T-helper 1 cell (primary cell): ENCODE results near the gene STXBP6.

Experiments
- DNase-seq, 5 donors: peaks; one replicate each; pipeline ENCODE4 v3.0.0-alpha.2; 2012 to 2020

The STXBP6 gene

DNA sequence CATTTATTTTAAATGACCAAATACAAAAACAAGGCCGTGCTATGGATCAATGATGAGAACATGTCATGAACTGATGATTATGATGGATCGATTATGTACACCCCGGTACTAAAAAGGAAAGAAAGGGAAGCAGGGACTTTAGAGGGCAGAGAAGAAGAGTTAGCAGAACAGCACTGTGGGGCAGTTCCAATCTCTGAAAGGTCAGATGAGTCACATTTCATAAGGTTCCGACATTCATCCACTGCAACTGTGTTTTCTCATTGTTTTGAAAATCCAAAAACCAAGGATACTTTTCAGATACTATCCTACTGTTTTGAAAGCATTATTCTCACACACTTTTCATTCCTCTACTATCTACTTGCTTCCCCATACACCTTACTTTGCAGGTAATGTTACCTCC, 169.3 kb downstream of the STXBP6 start:
- DNase-seq = no peak

GRCh38 chr14:24879661-24880386, 170.1 kb downstream of the STXBP6 start:
- DNase-seq = no peak

GRCh38 chr14:24876996-24877395, 173.0 kb downstream of the STXBP6 start:
- DNase-seq = no peak

DNA sequence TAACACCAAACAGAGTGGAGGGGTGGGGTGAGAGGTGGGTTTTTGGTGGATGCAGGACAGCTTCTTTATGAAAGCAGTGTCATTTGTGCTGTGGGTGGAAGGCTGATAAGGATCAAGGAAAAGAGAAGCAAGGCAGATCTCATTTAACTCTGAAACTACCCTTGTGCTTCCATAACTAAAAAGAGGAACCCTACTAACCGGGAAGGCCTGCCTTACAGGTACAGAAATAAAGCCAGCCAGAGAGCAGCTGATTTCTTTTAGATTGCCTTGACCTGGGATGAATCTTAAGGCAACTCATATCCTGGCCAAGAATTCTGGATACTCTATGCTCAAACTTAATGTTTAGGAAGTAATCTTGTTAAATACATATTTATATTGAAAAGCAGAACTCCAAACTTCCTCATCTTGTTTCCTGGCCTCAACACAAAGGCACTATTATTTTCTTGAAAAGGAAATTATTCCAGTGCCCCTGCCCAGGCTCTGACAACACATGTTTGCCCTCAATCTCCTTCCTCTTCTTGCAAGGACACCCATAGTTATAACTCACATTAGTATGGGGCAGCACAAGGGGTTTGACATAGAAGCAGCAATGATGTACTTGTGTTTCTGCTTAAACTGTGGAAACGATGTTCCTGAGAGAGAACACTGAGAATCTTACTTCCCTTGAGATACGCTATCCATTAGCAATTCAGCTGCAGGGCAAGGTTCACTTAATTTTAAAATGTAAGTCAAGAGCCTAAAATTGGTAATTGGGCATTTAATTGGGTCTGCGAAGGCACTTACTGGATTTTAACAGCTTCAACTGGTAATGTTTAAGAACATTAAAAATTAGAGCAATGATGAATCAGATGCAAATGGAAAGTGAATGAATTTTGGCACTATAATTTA, 173.7 kb downstream of the STXBP6 start:
- DNase-seq = no peak

DNA sequence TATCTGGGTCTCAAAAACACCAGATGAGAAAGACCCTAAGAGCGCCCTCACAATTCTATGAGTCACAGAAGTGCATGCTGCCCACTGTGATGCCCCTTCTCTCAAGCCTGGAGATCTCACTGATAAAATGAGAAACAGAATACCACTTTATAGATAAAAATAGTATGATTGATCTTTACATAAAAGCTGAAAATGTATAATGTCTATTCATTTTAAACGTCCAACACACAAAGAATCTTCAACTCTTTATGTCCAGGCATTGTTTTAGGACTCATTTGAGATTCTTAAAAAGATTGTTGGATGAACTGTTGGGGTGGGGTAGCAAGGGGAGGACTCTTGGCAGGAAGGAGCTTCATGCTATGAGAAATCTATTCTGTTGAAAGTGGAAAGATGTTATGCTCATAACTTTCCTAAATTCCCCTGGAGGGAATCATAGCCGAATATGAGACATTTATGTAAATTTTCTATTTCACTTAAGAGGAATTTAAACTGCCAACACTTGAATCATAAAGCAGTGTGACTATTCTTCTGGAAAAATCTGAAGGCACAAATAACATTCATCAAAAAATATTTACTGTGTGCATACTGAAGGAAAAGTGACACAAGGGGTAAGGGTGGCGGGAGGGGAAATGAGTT, 174.6 kb downstream of the STXBP6 start:
- DNase-seq = no peak

GRCh38 chr14:24874514-24875202, 175.3 kb downstream of the STXBP6 start:
- DNase-seq = no peak

DNA sequence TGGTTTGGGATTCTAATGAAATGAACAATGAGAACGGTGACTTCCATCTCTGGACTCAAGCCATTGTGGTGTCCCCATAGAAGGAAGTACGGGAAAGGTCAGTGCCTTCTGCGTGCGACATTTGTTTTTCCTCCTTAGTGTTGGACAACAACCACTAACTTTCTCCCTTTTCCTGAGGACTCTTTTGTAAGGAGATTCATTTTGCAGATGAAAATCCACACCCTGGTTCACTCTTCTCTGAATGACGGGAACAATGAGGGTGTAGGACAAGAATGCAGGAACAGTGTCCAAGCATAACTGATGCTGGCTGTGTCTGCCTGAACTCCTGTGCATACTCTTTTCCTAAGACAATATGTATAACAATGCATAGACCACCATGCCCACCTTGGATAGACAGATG, 176.4 kb downstream of the STXBP6 start:
- DNase-seq = no peak

DNA sequence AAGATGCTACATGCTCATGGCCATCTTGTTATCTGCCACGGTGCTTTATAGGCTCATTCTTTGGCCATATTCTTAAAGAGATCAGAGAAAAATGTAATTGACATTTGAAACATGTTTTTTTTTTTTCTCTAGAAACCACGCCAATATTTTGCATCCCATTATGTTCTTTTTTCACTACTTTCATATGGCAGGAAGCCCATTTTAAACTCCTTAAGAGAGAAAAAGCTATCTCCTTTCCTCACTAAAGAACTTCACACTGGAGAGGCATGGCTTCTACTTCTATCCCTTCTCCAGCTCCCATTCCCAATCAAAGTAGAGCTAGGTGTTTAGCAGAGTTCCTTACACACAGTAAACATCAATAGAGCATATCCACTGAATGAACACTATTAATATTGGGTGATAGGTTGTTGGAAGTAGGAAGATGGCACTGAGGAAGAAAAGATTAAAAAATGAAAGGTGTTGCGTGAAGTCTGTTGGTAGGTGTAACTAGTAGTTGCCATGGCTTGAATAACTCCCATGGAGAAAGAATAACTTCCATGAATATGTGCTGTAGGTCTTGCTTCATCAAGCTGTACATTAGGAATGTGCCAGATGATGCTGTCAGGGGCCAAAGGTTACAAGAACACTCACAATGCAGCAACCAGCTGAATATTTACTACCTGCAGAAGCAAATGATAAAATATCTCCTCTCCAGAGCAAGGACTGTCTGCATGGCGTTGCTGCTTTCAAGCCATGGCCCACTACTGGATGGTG, 178.8 kb downstream of the STXBP6 start:
- no peak for DNase-seq

DNA sequence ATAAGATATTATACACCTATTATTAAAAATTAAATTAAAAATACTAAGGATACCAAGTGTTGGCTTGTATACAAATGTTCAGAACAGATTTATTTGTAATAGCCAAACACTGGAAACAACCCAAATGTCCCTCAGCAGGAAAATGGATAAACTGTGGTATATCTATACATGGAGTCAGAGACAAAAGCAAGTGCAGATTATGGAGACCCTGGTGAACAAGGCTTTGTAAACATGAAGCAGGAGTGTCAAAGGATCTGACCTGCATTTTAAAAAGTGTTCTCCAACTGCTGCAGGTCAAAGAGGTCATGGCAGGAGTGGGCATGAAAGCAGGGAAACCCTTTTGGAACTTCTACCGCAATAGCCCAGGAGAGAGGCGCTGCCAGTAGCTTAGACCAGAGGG, 181.6 kb downstream of the STXBP6 start:
- DNase-seq = no peak

DNA sequence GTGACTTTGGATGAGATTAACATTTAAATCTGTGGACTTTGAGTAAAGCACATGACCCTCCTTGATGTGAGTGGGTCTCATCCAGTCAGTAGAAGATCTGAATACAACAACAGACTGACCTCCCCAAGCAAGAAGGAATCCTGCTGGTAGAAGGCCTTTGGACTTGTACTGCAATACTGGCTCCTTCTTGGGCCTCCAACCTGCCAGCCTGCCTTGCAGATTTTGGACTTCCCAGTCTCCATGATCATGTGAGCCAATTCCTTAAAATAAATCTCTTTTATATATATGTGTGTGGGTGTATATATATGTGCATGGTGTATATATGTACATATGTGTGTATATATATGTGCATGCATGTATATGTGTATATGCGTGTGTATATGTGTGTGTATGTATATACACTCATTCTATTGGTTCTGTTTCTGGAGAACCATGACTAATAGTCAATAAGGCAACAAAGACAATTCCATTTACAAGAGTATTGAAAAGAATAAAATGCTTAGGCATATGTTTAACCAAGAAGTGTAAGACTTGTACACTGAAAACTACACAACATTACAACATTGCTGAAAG, 183.8 kb downstream of the STXBP6 start:
- no peak for DNase-seq

GRCh38 chr14:24863968-24864684, 185.8 kb downstream of the STXBP6 start:
- no peak for DNase-seq

GRCh38 chr14:24861083-24861630, 188.8 kb downstream of the STXBP6 start:
- DNase-seq = no peak

GRCh38 chr14:24859559-24859958, 190.4 kb downstream of the STXBP6 start:
- no peak for DNase-seq

GRCh38 chr14:24858684-24859083, 191.3 kb downstream of the STXBP6 start:
- no peak for DNase-seq

DNA sequence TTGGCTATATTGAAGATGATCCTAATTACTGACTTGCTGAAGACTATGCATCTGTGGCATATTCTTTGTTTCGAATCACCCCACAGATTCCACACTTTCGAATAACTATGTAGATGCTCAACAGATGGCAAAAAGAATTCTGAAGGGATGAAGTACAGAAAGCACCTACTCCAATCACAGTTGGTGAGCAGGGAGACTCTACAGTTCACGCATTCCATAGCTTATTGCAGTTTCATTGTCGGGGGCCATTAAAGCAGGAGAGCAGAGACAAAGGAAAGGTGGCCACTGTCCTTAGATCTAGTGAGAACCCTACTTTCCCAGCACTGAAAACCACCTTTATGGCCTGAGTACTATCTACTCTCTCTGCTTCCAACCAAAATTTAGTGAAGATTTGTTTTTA, 191.9 kb downstream of the STXBP6 start:
- DNase-seq = no peak

- DNase-seq = no peak
These were observed 192.7 kb downstream of the STXBP6 start for GRCh38 chr14:24857277-24857676.

DNA sequence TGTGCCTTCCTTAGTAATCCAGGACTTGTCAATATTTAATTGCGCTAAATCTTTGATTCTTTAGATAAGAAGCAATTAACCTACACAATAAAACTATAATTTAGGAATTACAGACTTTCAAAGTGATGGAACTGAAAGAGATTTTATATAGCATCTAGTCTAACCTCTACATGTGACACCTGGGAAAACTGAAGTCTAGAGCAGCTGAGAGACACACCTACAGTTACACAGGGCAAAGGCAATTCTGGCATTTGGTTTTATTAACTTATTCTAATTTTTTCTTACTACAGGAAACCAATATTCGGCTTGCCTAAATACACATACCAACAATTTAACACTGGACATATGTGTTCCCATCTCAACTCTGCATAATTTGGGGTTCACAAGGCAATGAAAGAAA, 196.5 kb downstream of the STXBP6 start:
- no peak for DNase-seq

GRCh38 chr14:24852312-24853060, 197.5 kb downstream of the STXBP6 start:
- DNase-seq = no peak

DNA sequence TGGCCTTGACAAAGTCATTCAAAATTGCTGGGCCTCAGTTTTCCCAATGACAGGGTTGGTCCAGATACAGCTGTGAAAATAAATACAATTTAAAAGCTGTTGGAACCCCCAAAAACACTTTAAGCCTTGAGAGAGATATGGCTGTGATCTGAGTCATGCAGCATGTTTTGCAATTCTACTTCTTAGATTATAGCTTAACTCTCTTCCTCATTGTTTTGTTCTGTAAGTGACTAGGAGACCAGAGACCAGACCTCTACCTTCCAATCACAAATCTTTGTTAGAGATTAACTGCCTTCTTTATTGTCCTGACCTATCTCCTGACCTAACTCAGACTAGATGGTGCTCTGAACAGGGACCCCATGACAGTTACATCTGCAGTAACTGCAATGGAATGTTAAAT, 198.1 kb downstream of the STXBP6 start:
- no peak for DNase-seq

DNA sequence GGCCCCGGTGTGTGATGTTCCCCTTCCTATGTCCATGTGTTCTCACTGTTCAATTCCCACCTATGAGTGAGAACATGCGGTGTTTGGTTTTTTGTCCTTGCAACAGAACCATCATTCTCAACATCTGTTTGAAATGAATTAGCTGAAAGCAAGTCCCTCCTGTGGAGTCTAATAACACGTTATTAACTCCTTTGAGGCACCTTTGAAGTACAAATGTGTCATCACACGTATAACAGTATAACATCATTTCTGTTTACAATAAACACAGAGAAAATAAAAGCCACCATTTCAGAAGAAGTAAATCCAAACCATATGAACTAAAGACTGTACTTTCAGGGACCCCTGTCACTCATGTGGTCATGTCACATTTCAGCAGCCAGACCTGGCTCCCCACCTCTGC, 198.5 kb downstream of the STXBP6 start:
- DNase-seq = no peak
